HG03520 (cell line): ENCODE measurements around the gene KRT86.
"Not testable (repeated sequence)": the region's sequence is repeated elsewhere in the genome, so short reads cannot be mapped to it uniquely, and the experiment has no call there.

ENCODE experiments used
- ATAC-seq: cut with Tn5 transposase; IDR thresholded peaks from one replicate; pipeline ENCODE4 v1.9.1; 2021; ENCODE audit warnings: mild to moderate bottlenecking, moderate library complexity; ENCODE audit not compliant: unreplicated experiment

Gene KRT86

GRCh38 chr12:52238916-52239646 lies 35.4 kb upstream of the KRT86 start:
- no peak for ATAC-seq

- ATAC-seq, result no peak
Observed at GRCh38 chr12:52239767-52240166, 34.7 kb upstream of the KRT86 start.

GRCh38 chr12:52240247-52240646 lies 34.2 kb upstream of the KRT86 start:
- ATAC-seq, result not testable (repeated sequence)

- ATAC-seq, result no peak
Observed at GRCh38 chr12:52241205-52241842, 33.1 kb upstream of the KRT86 start.

- no peak for ATAC-seq
Observed at GRCh38 chr12:52242442-52243258, 31.8 kb upstream of the KRT86 start.

- no peak for ATAC-seq
Observed at GRCh38 chr12:52243259-52243855, 31.1 kb upstream of the KRT86 start.

GRCh38 chr12:52243856-52244614 lies 30.4 kb upstream of the KRT86 start:
- ATAC-seq, result peak; percentile 68

GRCh38 chr12:52244615-52244994 lies 29.8 kb upstream of the KRT86 start:
- ATAC-seq, result no peak

- no peak for ATAC-seq
Observed at GRCh38 chr12:52245259-52245961, 29.0 kb upstream of the KRT86 start.

GRCh38 chr12:52245962-52246569 lies 28.4 kb upstream of the KRT86 start:
- ATAC-seq, result no peak

- no peak for ATAC-seq
Observed at GRCh38 chr12:52246720-52247621, 27.5 kb upstream of the KRT86 start.

GRCh38 chr12:52247622-52248540 lies 26.6 kb upstream of the KRT86 start:
- ATAC-seq, result no peak

GRCh38 chr12:52248541-52249461 lies 25.6 kb upstream of the KRT86 start:
- no peak for ATAC-seq

GRCh38 chr12:52249511-52250047 lies 24.9 kb upstream of the KRT86 start:
- ATAC-seq, result no peak

- ATAC-seq, result no peak
Observed at GRCh38 chr12:52250048-52250990, 24.1 kb upstream of the KRT86 start.
